Skeletal muscle tissue (tissue), 4 donors: Measurements from ENCODE around the gene STARD8. TPM values are rescaled to one million over a fixed set of nuclear protein-coding genes. Genes with fewer than 3 reads are reported as not detected.

Experiments
- H3K27ac ChIP-seq: one replicate; pipeline ENCODE4 v1.7.0; 2013; ENCODE audit warnings: mild to moderate bottlenecking, low read depth, low read length, inconsistent platforms
- H3K27me3 ChIP-seq, 3 donors: one replicate each; pipeline ENCODE4 v1.7.0; 2013; ENCODE audit warnings: low read length in 3 of 3; ENCODE audit not compliant: control insufficient read depth in 3 of 3, insufficient read depth in 3 of 3
- H3K36me3 ChIP-seq, 3 donors: one replicate each; pipeline ENCODE4 v1.7.0; 2013; ENCODE audit warnings: low read length in 3 of 3; ENCODE audit not compliant: control insufficient read depth in 3 of 3, insufficient read depth in 3 of 3
- H3K4me1 ChIP-seq, 3 donors: one replicate each; pipeline ENCODE4 v1.7.0; 2013; ENCODE audit warnings: low read length in 3 of 3, mild to moderate bottlenecking in 3 of 3; ENCODE audit not compliant: control insufficient read depth in 3 of 3, insufficient read depth in 3 of 3
- H3K4me3 ChIP-seq, 3 donors: one replicate each; pipeline ENCODE4 v1.7.0; 2013; ENCODE audit warnings: low read length in 3 of 3
- H3K9ac ChIP-seq, 3 donors: one replicate each; pipeline ENCODE4 v1.7.0; 2013; ENCODE audit warnings: low read length in 3 of 3, mild to moderate bottlenecking in 3 of 3, moderate library complexity in 2 of 3, low read depth in 1 of 3
- H3K9me3 ChIP-seq, 3 donors: one replicate each; pipeline ENCODE4 v1.7.0; 2013; ENCODE audit warnings: low read length in 3 of 3; ENCODE audit not compliant: control insufficient read depth in 3 of 3
- total RNA-seq: library from RNA; depleted of rRNA; stranded (reverse); fragments of >200 nt; gene quantifications from one replicate; pipeline ENCODE4 v1.2.3, GENCODE V29; 2014
- donor health status: Osteomylitis.

STARD8 gene
- total RNA-seq, 1 donor from 2014 or later: 8.9 TPM

DNA sequence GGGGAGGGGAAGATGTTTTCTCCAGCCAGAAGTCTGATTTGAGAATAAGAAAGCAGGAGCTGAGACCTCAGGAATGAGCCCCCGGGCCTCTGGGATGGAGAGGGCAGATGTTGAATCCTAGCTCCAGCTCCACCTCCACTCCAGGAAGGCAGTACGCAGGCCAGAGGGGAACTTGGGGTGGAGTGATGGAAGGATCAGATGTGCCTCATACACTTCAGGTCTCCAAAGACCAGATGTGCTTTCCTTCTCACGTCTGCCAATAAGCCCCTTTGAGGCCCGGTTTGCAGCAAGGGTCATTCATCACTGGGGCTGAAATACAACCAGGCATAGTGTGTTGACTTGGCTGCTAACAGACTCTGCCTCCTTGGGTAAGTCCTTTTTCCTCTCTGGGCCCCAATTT, 28.1 kb downstream of the STARD8 start:
- H3K27ac ChIP-seq: no peak overlapping the region
- no peak overlapping the region for H3K4me3 ChIP-seq
- H3K9me3 ChIP-seq: no peaks in the 10 kb centered on the region
- peaks cover 3 to 6% (median 5%) of the 10 kb centered on the region in 3 donors for H3K4me1 ChIP-seq
- peaks cover 0 to 5% (median 0%) of the 10 kb centered on the region in 3 donors for H3K27me3 ChIP-seq
- H3K9ac ChIP-seq: no peak overlapping the region
- H3K36me3 ChIP-seq: no peaks in the 10 kb centered on the region

DNA sequence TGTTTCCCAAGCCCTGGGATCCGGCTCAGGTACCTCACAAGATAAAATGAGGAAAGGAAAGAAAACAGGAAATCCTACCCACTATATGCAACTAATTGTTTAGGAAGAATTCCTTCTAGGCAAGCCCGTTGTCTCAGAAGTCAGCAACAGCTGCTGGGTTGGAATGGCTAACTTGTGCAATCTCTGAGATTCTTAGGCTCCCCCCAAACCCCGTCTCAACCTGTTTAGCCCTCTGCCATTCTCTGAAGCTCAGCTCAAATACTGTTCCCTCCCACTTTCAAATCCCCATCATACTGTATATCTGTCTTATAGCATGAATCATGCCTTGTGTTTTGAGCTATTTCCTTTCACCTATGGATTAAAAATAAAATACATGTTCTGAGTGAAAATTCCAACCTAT, 28.9 kb downstream of the STARD8 start:
- no peak overlapping the region for H3K9ac ChIP-seq
- H3K4me3 ChIP-seq: no peak overlapping the region
- H3K27ac ChIP-seq: no peak overlapping the region
- H3K27me3 ChIP-seq: peaks cover 0 to 5% (median 0%) of the 10 kb centered on the region in 3 donors
- H3K9me3 ChIP-seq: no peaks in the 10 kb centered on the region
- peaks cover 3 to 12% (median 8%) of the 10 kb centered on the region in 3 donors for H3K4me1 ChIP-seq
- H3K36me3 ChIP-seq: no peaks in the 10 kb centered on the region

DNA sequence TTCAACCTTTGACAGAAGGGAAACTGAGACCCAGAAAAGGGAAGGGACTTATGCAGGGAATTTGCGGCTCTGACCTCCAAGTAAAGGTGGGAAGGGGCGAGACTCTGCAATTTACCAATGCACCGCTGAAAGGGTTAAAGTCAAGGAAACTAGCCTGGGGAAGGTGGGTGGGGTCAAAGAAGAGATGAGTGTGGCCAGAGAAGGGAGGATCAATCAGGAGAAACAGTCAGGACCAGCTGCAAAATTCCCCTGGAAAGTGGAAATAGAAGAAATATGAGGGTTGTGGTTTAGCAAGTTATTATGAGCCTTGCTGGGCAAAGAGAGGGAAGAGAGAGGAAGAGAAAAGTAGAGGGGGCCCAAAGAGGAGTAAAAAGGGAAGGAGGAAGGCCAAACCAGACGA, 30.5 kb downstream of the STARD8 start:
- peaks cover 5 to 16% (median 15%) of the 10 kb centered on the region in 3 donors for H3K4me1 ChIP-seq
- no peak overlapping the region for H3K9ac ChIP-seq
- no peak overlapping the region for H3K27ac ChIP-seq
- H3K27me3 ChIP-seq: peaks cover 0 to 5% (median 0%) of the 10 kb centered on the region in 3 donors
- H3K9me3 ChIP-seq: no peaks in the 10 kb centered on the region
- no peaks in the 10 kb centered on the region for H3K36me3 ChIP-seq
- H3K4me3 ChIP-seq: no peak overlapping the region

DNA sequence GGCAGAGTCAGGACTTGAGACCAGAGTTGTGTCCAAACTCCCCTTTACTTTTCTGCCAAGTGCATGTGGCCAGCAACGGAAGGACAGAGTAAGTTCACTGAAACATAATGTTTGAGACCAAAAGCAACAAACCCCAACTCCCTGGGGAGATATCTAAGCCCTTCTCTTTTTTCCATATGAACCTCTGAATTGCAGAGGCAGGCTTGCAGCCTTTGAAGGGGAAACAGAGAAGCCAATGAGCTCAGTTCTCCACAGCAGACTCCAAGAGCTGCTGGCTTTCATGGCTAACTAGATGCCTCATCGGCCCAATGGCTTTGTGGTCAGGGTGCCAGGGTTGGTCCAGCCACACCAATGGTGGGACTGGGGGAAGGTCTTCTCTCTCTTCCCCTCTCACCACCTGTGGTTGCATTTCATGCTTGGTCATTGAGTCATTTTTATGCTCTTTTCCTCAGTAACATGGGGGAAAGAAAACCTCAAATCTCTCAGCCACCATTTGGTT, 34.0 kb downstream of the STARD8 start:
- Histone ChIP-seq H3K9ac (no peak overlapping the region), H3K27ac (no peak overlapping the region), H3K4me1 (peaks cover 9 to 21% (median 14%) of the 10 kb centered on the region in 3 donors), H3K27me3 (peaks cover 0 to 6% (median 0%) of the 10 kb centered on the region in 3 donors), H3K4me3 (no peak overlapping the region), H3K36me3 (no peaks in the 10 kb centered on the region), H3K9me3 (no peaks in the 10 kb centered on the region)

DNA sequence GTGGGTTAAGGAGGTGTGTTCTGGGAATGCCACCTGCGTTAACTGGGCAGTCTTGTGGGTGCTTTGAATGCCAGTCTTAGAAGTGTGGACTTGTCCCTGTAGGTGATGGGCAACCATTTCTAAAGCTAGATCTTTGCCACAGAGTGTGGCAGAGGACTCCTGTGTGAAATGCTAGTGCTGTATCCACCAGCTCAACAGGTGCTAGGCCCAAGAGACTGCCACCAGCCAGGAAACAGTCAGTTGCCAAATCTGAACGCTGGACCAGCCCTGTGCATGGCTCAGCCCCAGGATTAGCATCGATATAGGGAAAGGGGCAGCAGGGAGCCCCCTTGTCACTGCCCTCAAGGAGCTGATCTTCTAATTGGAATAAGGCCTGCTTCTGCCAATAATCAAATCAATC, 35.3 kb downstream of the STARD8 start:
- Histone ChIP-seq H3K4me1 (peaks cover 10 to 21% (median 16%) of the 10 kb centered on the region in 3 donors), H3K27ac (no peak overlapping the region), H3K9ac (no peak overlapping the region), H3K36me3 (no peaks in the 10 kb centered on the region), H3K27me3 (peaks cover 0 to 3% (median 0%) of the 10 kb centered on the region in 3 donors), H3K4me3 (no peak overlapping the region), H3K9me3 (no peaks in the 10 kb centered on the region)

DNA sequence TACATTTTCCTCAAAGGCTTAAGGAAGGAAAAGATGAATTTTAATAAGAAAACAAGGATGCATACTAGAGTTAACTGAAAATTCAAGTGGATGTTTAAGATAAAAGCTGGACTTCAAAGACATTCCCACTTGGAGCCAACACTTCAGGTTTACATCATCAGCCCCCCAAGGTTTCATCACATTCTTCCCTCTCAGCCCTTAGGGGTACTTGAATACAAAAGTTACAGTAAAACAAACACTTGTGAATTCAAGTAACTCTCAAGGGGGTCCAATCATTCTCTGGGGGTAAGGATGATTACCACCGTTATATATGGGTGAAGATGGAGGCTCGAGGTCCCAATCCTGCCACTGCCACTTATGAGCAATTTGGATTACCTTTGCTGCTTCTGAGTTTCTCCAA, 36.1 kb downstream of the STARD8 start:
- Histone ChIP-seq H3K9me3 (no peaks in the 10 kb centered on the region), H3K27me3 (peaks cover 0 to 3% (median 0%) of the 10 kb centered on the region in 3 donors), H3K4me3 (no peak overlapping the region), H3K27ac (no peak overlapping the region), H3K9ac (no peak overlapping the region), H3K4me1 (peaks cover 10 to 21% (median 16%) of the 10 kb centered on the region in 3 donors), H3K36me3 (no peaks in the 10 kb centered on the region)

DNA sequence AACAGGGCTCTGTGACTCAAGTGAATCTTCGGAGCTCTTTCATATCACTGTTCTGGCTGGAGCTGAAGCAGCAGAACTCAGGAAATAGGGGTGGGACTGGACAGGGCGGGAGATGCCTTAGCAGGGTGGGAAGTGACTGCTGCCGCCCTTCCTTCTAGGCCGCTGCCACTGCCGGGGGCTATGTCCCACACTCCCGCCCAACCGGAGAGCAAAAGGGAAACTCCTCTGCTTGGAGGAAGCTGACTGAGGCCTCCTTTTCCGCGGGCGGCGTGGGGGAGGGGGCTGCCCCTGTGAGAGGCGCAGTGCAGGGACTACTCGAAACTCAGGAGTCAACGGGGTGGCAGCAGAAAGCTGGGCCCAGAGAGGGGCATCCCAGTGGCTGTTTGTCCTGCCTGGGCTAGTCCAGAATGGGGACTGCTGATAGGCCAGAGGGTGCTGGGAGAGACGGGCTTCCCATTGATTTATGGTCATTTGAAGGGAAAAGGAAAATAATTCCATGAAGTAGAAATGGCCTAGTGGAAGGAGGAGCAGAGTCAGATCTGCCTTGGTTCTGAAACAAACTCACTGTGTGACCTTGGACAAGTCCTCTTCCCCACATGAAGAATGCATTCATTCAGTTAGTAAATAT, 36.9 kb downstream of the STARD8 start:
- Histone ChIP-seq H3K9me3 (no peaks in the 10 kb centered on the region), H3K36me3 (no peaks in the 10 kb centered on the region), H3K9ac (peak overlapping the region in 1 of 3 donors; percentile 33), H3K27ac (peak overlapping the region; percentile 23), H3K4me3 (no peak overlapping the region), H3K27me3 (peaks cover 0 to 3% (median 0%) of the 10 kb centered on the region in 3 donors), H3K4me1 (peaks cover 10 to 21% (median 16%) of the 10 kb centered on the region in 3 donors)

DNA sequence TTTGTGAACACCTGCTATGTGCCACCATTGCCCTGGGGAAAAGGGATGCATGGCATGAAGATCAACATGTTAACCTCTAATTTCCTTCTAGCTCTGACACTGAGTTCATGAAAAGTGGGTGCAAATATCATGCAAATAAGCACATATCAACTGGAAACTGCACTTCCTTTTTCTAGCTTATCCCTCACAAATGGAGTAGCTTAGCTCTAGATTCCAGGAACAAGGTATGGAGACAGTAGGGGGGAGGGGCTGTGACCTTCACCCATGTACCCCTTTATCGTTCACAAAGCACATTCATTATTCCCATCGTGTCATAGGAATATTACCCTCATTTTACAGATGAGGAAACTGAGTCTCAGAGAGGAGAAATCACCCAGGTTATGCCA, 37.4 kb downstream of the STARD8 start:
- peaks cover 0 to 3% (median 0%) of the 10 kb centered on the region in 3 donors for H3K27me3 ChIP-seq
- H3K36me3 ChIP-seq: no peaks in the 10 kb centered on the region
- H3K4me3 ChIP-seq: no peak overlapping the region
- no peak overlapping the region for H3K9ac ChIP-seq
- H3K9me3 ChIP-seq: no peaks in the 10 kb centered on the region
- H3K4me1 ChIP-seq: peaks cover 10 to 21% (median 16%) of the 10 kb centered on the region in 3 donors
- peak overlapping the region; percentile 23 for H3K27ac ChIP-seq

DNA sequence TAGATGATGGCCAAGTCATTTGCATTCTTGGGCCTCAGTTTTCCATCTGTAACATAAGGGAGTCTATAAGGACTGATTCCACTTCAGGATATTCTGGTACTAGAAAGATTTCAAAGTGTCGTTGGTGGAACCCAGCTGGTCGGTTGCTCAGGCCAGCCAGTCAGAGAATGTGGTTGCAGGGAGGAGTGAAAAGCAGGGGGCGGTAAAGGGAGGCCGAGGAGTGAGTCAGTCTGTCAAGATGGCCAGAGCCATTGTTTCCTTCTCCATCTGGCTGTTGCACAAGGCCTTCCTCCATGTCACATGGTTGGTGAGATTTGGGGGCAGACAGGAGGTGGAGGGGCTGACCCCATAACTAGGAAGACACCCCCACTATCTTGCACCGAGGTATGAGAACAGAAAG, 38.2 kb downstream of the STARD8 start:
- Histone ChIP-seq H3K9me3 (no peaks in the 10 kb centered on the region), H3K4me3 (peak overlapping the region in 2 of 3 donors; percentile 43 to 61), H3K9ac (no peak overlapping the region), H3K36me3 (no peaks in the 10 kb centered on the region), H3K4me1 (peaks cover 6 to 16% (median 14%) of the 10 kb centered on the region in 3 donors), H3K27me3 (peaks cover 0 to 3% (median 0%) of the 10 kb centered on the region in 3 donors), H3K27ac (peak overlapping the region; percentile 25)
